GM23338 (cell line): ENCODE results near the gene NCAPH2. TPM values are rescaled to one million over a fixed set of nuclear protein-coding genes. Genes with fewer than 3 reads are reported as not detected.

Experiments
- CREB1 ChIP-seq: fragments of 250-450 bp; sonication (Bioruptor Pico); IDR thresholded peaks from 2 replicates; pipeline ENCODE4 v1.5.0; 2020; ENCODE audit warnings: low read depth, mild to moderate bottlenecking, moderate library complexity
- JUNB ChIP-seq: IDR thresholded peaks from one replicate; pipeline ENCODE4 v1.6.1; 2016; ENCODE audit warnings: antibody characterized with exemption; ENCODE audit not compliant: unreplicated experiment
- NANOG ChIP-seq: IDR thresholded peaks from 2 replicates; pipeline ENCODE4 v1.6.1; 2016; ENCODE audit warnings: antibody characterized with exemption, borderline replicate concordance
- POLR2AphosphoS5 ChIP-seq: IDR thresholded peaks from 2 replicates; pipeline ENCODE4 v1.6.1; 2016; ENCODE audit warnings: antibody characterized with exemption, low read depth
- ZNF114 ChIP-seq: fragments of 250-450 bp; sonication (Bioruptor Pico); IDR thresholded peaks from 2 replicates; pipeline ENCODE4 v1.5.0; 2020; ENCODE audit warnings: mild to moderate bottlenecking, moderate library complexity
- ZNF331 ChIP-seq: fragments of 250-450 bp; sonication (Bioruptor Pico); IDR thresholded peaks from 2 replicates; pipeline ENCODE4 v1.5.0; 2020; ENCODE audit warnings: low read depth, mild to moderate bottlenecking, moderate library complexity
- polyA plus RNA-seq: library from polyadenylated mRNA; unstranded; fragments of >200 nt; fragmentation: Nextera tagmentation; extraction: Ambion mirVana; gene quantifications from 2 replicates; pipeline ENCODE4 v1.2.1, GENCODE V29; 2016
- total RNA-seq: library from RNA; depleted of rRNA; stranded (reverse); fragments of >200 nt; shearing (Covaris generic); gene quantifications from 2 replicates; pipeline ENCODE4 v1.2.3, GENCODE V29; 2014
- TF ChIP-seq, protein P1 (sequence below): fragments of 250-450 bp; sonication (Bioruptor Pico); IDR thresholded peaks from 2 replicates; pipeline ENCODE4 v1.5.0; 2020; ENCODE audit warnings: mild to moderate bottlenecking, moderate library complexity
- TF ChIP-seq, protein P2 (sequence below), 2 experiments: fragments of 200-600 bp in 1 of 2; sonication (generic) in 1 of 2; conservative IDR thresholded peaks; 2 replicates each; pipeline versions ENCODE4 v1.5.1 to v1.6.1; 2016 to 2017; ENCODE audit warnings: antibody characterized with exemption in 2 of 2, low read depth in 2 of 2, mild to moderate bottlenecking in 2 of 2, moderate library complexity in 1 of 2
- TF ChIP-seq, protein P3 (sequence below): IDR thresholded peaks from one replicate; pipeline ENCODE4 v1.6.1; 2018; ENCODE audit warnings: antibody characterized with exemption; ENCODE audit not compliant: unreplicated experiment

NCAPH2 gene
- total and polyA plus RNA-seq, 2 experiments from 2014 or later = 52.2 to 76.1 TPM

DNA sequence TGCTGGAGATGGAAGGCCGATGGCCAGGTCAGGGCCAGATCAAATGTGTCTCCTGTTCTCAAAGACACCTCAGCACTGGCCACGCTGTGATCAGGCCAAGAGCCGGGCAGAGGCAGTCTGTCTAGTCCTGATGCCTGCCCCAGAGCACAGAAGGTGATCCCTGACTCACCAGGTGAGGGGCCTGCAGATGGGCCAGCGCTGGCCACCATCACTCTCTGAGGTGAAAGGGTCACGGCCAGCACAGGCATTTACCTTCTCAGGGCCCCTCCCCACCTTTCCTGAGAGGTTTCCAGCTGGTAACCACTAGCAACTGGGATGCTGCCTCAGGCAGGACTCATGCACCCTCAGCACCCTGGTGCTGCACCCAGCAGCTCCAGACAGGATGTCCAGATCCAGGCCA is 36.1 kb upstream of the NCAPH2 start (continued):
- TF ChIP-seq, protein P1, sequence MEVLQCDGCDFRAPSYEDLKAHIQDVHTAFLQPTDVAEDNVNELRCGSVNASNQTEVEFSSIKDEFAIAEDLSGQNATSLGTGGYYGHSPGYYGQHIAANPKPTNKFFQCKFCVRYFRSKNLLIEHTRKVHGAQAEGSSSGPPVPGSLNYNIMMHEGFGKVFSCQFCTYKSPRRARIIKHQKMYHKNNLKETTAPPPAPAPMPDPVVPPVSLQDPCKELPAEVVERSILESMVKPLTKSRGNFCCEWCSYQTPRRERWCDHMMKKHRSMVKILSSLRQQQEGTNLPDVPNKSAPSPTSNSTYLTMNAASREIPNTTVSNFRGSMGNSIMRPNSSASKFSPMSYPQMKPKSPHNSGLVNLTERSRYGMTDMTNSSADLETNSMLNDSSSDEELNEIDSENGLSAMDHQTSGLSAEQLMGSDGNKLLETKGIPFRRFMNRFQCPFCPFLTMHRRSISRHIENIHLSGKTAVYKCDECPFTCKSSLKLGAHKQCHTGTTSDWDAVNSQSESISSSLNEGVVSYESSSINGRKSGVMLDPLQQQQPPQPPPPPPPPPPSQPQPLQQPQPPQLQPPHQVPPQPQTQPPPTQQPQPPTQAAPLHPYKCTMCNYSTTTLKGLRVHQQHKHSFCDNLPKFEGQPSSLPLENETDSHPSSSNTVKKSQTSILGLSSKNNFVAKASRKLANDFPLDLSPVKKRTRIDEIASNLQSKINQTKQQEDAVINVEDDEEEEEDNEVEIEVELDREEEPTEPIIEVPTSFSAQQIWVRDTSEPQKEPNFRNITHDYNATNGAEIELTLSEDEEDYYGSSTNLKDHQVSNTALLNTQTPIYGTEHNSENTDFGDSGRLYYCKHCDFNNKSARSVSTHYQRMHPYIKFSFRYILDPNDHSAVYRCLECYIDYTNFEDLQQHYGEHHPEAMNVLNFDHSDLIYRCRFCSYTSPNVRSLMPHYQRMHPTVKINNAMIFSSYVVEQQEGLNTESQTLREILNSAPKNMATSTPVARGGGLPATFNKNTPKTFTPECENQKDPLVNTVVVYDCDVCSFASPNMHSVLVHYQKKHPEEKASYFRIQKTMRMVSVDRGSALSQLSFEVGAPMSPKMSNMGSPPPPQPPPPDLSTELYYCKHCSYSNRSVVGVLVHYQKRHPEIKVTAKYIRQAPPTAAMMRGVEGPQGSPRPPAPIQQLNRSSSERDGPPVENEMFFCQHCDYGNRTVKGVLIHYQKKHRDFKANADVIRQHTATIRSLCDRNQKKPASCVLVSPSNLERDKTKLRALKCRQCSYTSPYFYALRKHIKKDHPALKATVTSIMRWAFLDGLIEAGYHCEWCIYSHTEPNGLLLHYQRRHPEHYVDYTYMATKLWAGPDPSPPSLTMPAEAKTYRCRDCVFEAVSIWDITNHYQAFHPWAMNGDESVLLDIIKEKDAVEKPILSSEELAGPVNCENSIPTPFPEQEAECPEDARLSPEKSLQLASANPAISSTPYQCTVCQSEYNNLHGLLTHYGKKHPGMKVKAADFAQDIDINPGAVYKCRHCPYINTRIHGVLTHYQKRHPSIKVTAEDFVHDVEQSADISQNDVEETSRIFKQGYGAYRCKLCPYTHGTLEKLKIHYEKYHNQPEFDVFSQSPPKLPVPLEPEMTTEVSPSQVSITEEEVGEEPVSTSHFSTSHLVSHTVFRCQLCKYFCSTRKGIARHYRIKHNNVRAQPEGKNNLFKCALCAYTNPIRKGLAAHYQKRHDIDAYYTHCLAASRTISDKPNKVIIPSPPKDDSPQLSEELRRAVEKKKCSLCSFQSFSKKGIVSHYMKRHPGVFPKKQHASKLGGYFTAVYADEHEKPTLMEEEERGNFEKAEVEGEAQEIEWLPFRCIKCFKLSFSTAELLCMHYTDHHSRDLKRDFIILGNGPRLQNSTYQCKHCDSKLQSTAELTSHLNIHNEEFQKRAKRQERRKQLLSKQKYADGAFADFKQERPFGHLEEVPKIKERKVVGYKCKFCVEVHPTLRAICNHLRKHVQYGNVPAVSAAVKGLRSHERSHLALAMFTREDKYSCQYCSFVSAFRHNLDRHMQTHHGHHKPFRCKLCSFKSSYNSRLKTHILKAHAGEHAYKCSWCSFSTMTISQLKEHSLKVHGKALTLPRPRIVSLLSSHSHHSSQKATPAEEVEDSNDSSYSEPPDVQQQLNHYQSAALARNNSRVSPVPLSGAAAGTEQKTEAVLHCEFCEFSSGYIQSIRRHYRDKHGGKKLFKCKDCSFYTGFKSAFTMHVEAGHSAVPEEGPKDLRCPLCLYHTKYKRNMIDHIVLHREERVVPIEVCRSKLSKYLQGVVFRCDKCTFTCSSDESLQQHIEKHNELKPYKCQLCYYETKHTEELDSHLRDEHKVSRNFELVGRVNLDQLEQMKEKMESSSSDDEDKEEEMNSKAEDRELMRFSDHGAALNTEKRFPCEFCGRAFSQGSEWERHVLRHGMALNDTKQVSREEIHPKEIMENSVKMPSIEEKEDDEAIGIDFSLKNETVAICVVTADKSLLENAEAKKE (CRISPR knock-in tag) = no peak
- no peak for TF ChIP-seq CREB1 (CRISPR knock-in tag)
- TF ChIP-seq NANOG = no peak
- no peak for TF ChIP-seq JUNB
- no peak for TF ChIP-seq ZNF331
- no peak for TF ChIP-seq POLR2AphosphoS5
- TF ChIP-seq, protein P2, sequence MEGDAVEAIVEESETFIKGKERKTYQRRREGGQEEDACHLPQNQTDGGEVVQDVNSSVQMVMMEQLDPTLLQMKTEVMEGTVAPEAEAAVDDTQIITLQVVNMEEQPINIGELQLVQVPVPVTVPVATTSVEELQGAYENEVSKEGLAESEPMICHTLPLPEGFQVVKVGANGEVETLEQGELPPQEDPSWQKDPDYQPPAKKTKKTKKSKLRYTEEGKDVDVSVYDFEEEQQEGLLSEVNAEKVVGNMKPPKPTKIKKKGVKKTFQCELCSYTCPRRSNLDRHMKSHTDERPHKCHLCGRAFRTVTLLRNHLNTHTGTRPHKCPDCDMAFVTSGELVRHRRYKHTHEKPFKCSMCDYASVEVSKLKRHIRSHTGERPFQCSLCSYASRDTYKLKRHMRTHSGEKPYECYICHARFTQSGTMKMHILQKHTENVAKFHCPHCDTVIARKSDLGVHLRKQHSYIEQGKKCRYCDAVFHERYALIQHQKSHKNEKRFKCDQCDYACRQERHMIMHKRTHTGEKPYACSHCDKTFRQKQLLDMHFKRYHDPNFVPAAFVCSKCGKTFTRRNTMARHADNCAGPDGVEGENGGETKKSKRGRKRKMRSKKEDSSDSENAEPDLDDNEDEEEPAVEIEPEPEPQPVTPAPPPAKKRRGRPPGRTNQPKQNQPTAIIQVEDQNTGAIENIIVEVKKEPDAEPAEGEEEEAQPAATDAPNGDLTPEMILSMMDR (conservative IDR thresholded peaks at IDR 0.05; ENCODE audit: low read depth in 2 of 2) = no peak
- TF ChIP-seq ZNF114 (CRISPR knock-in tag) = no peak
- TF ChIP-seq, protein P3, sequence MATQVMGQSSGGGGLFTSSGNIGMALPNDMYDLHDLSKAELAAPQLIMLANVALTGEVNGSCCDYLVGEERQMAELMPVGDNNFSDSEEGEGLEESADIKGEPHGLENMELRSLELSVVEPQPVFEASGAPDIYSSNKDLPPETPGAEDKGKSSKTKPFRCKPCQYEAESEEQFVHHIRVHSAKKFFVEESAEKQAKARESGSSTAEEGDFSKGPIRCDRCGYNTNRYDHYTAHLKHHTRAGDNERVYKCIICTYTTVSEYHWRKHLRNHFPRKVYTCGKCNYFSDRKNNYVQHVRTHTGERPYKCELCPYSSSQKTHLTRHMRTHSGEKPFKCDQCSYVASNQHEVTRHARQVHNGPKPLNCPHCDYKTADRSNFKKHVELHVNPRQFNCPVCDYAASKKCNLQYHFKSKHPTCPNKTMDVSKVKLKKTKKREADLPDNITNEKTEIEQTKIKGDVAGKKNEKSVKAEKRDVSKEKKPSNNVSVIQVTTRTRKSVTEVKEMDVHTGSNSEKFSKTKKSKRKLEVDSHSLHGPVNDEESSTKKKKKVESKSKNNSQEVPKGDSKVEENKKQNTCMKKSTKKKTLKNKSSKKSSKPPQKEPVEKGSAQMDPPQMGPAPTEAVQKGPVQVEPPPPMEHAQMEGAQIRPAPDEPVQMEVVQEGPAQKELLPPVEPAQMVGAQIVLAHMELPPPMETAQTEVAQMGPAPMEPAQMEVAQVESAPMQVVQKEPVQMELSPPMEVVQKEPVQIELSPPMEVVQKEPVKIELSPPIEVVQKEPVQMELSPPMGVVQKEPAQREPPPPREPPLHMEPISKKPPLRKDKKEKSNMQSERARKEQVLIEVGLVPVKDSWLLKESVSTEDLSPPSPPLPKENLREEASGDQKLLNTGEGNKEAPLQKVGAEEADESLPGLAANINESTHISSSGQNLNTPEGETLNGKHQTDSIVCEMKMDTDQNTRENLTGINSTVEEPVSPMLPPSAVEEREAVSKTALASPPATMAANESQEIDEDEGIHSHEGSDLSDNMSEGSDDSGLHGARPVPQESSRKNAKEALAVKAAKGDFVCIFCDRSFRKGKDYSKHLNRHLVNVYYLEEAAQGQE = no peak
